ENCODE measurements around the gene KRT32. TPM values are rescaled to one million over a fixed set of nuclear protein-coding genes. Genes with fewer than 3 reads are reported as not detected.

KRT32 gene
- total and polyA plus RNA-seq, 2 donors = 2.2 to 2.5 TPM

GRCh38 chr17:41476866-41477815 lies 10.0 kb upstream of the KRT32 start:
- Histone ChIP-seq H3K9me3 (ENCODE audit: control insufficient read depth in 2 of 2, insufficient read depth in 1 of 2, low read length in 1 of 2) (no peaks in the 10 kb centered on the region), H3K27me3 (ENCODE audit: control insufficient read depth in 2 of 2, insufficient read depth in 1 of 2, low read length in 1 of 2) (peaks cover 0 to 2% of the 10 kb centered on the region in 2 donors), H3K4me3 (ENCODE audit: low read length in 2 of 2) (no peak overlapping the region), H3K27ac (ENCODE audit: low read depth in 1 of 2, low read length in 1 of 2) (no peak overlapping the region), H3K4me1 (ENCODE audit: control insufficient read depth in 2 of 2, insufficient read depth in 2 of 2, low read length in 2 of 2) (no peaks in the 10 kb centered on the region), H3K36me3 (ENCODE audit: control insufficient read depth in 2 of 2, insufficient read depth in 2 of 2, low read length in 1 of 2) (no peaks in the 10 kb centered on the region)
- no peak for DNase-seq (ENCODE audit: low read depth in 6 of 9, low spot score in 9 of 9)
- WGBS = 95% methylated on average over 22 of the region's 22 CpGs

GRCh38 chr17:41475421-41475820 lies 8.2 kb upstream of the KRT32 start:
- Histone ChIP-seq H3K36me3 (ENCODE audit: control insufficient read depth in 2 of 2, insufficient read depth in 2 of 2, low read length in 1 of 2) (no peaks in the 10 kb centered on the region), H3K4me1 (ENCODE audit: control insufficient read depth in 2 of 2, insufficient read depth in 2 of 2, low read length in 2 of 2) (no peaks in the 10 kb centered on the region), H3K27ac (ENCODE audit: low read depth in 1 of 2, low read length in 1 of 2) (no peak overlapping the region), H3K4me3 (ENCODE audit: low read length in 2 of 2) (no peak overlapping the region), H3K9me3 (ENCODE audit: control insufficient read depth in 2 of 2, insufficient read depth in 1 of 2, low read length in 1 of 2) (no peaks in the 10 kb centered on the region), H3K27me3 (ENCODE audit: control insufficient read depth in 2 of 2, insufficient read depth in 1 of 2, low read length in 1 of 2) (peaks cover 0 to 2% of the 10 kb centered on the region in 2 donors)
- over 99% methylated on average over 4 of the region's 4 CpGs for WGBS
- DNase-seq (ENCODE audit: low read depth in 6 of 9, low spot score in 9 of 9) = no peak

GRCh38 chr17:41474863-41475262 lies 7.7 kb upstream of the KRT32 start:
- 88% methylated on average over 8 of the region's 8 CpGs for WGBS
- no peaks in the 10 kb centered on the region for H3K9me3 ChIP-seq (ENCODE audit: control insufficient read depth in 2 of 2, insufficient read depth in 1 of 2, low read length in 1 of 2)
- H3K4me1 ChIP-seq (ENCODE audit: control insufficient read depth in 2 of 2, insufficient read depth in 2 of 2, low read length in 2 of 2) = no peaks in the 10 kb centered on the region
- no peak overlapping the region for H3K4me3 ChIP-seq (ENCODE audit: low read length in 2 of 2)
- H3K27me3 ChIP-seq (ENCODE audit: control insufficient read depth in 2 of 2, insufficient read depth in 1 of 2, low read length in 1 of 2) = peaks cover 0 to 2% of the 10 kb centered on the region in 2 donors
- no peak for DNase-seq (ENCODE audit: low read depth in 6 of 9, low spot score in 9 of 9)
- H3K36me3 ChIP-seq (ENCODE audit: control insufficient read depth in 2 of 2, insufficient read depth in 2 of 2, low read length in 1 of 2) = no peaks in the 10 kb centered on the region
- H3K27ac ChIP-seq (ENCODE audit: low read depth in 1 of 2, low read length in 1 of 2) = no peak overlapping the region

- Histone ChIP-seq H3K4me3 (ENCODE audit: low read length in 2 of 2) (no peak overlapping the region), H3K4me1 (ENCODE audit: control insufficient read depth in 2 of 2, insufficient read depth in 2 of 2, low read length in 2 of 2) (no peaks in the 10 kb centered on the region), H3K9me3 (ENCODE audit: control insufficient read depth in 2 of 2, insufficient read depth in 1 of 2, low read length in 1 of 2) (no peaks in the 10 kb centered on the region), H3K27ac (ENCODE audit: low read depth in 1 of 2, low read length in 1 of 2) (no peak overlapping the region), H3K27me3 (ENCODE audit: control insufficient read depth in 2 of 2, insufficient read depth in 1 of 2, low read length in 1 of 2) (no peaks in the 10 kb centered on the region), H3K36me3 (ENCODE audit: control insufficient read depth in 2 of 2, insufficient read depth in 2 of 2, low read length in 1 of 2) (no peaks in the 10 kb centered on the region)
- no peak for DNase-seq (ENCODE audit: low read depth in 6 of 9, low spot score in 9 of 9)
These were observed 1.2 kb upstream of the KRT32 start for GRCh38 chr17:41468346-41468745.

GRCh38 chr17:41467561-41467960 lies 375 bp upstream of the KRT32 start:
- no peaks in the 10 kb centered on the region for H3K9me3 ChIP-seq (ENCODE audit: control insufficient read depth in 2 of 2, insufficient read depth in 1 of 2, low read length in 1 of 2)
- WGBS = 83% methylated on average over 4 of the region's 4 CpGs
- no peak for DNase-seq (ENCODE audit: low read depth in 6 of 9, low spot score in 9 of 9)
- no peak overlapping the region for H3K27ac ChIP-seq (ENCODE audit: low read depth in 1 of 2, low read length in 1 of 2)
- H3K27me3 ChIP-seq (ENCODE audit: control insufficient read depth in 2 of 2, insufficient read depth in 1 of 2, low read length in 1 of 2) = no peaks in the 10 kb centered on the region
- no peak overlapping the region for H3K4me3 ChIP-seq (ENCODE audit: low read length in 2 of 2)
- H3K4me1 ChIP-seq (ENCODE audit: control insufficient read depth in 2 of 2, insufficient read depth in 2 of 2, low read length in 2 of 2) = no peaks in the 10 kb centered on the region
- no peaks in the 10 kb centered on the region for H3K36me3 ChIP-seq (ENCODE audit: control insufficient read depth in 2 of 2, insufficient read depth in 2 of 2, low read length in 1 of 2)

GRCh38 chr17:41464682-41465081 lies 2.5 kb downstream of the KRT32 start:
- no peak overlapping the region for H3K4me3 ChIP-seq (ENCODE audit: low read length in 2 of 2)
- H3K9me3 ChIP-seq (ENCODE audit: control insufficient read depth in 2 of 2, insufficient read depth in 1 of 2, low read length in 1 of 2) = no peaks in the 10 kb centered on the region
- peak overlapping the region in 1 of 2 donors; percentile 51 for H3K27ac ChIP-seq (ENCODE audit: low read depth in 1 of 2, low read length in 1 of 2)
- peak in 2 of 9 donors; percentile 1 to 28 for DNase-seq (ENCODE audit: low read depth in 6 of 9, low spot score in 9 of 9)
- no peaks in the 10 kb centered on the region for H3K27me3 ChIP-seq (ENCODE audit: control insufficient read depth in 2 of 2, insufficient read depth in 1 of 2, low read length in 1 of 2)
- WGBS = 85% methylated on average over 6 of the region's 6 CpGs
- no peaks in the 10 kb centered on the region for H3K4me1 ChIP-seq (ENCODE audit: control insufficient read depth in 2 of 2, insufficient read depth in 2 of 2, low read length in 2 of 2)
- H3K36me3 ChIP-seq (ENCODE audit: control insufficient read depth in 2 of 2, insufficient read depth in 2 of 2, low read length in 1 of 2) = no peaks in the 10 kb centered on the region

GRCh38 chr17:41464173-41464572 lies 3.0 kb downstream of the KRT32 start:
- no peak for DNase-seq (ENCODE audit: low read depth in 6 of 9, low spot score in 9 of 9)
- no peaks in the 10 kb centered on the region for H3K27me3 ChIP-seq (ENCODE audit: control insufficient read depth in 2 of 2, insufficient read depth in 1 of 2, low read length in 1 of 2)
- no peak overlapping the region for H3K4me3 ChIP-seq (ENCODE audit: low read length in 2 of 2)
- H3K4me1 ChIP-seq (ENCODE audit: control insufficient read depth in 2 of 2, insufficient read depth in 2 of 2, low read length in 2 of 2) = no peaks in the 10 kb centered on the region
- WGBS = 88% methylated on average over 11 of the region's 11 CpGs
- no peaks in the 10 kb centered on the region for H3K9me3 ChIP-seq (ENCODE audit: control insufficient read depth in 2 of 2, insufficient read depth in 1 of 2, low read length in 1 of 2)
- H3K27ac ChIP-seq (ENCODE audit: low read depth in 1 of 2, low read length in 1 of 2) = peak overlapping the region in 1 of 2 donors; percentile 51
- no peaks in the 10 kb centered on the region for H3K36me3 ChIP-seq (ENCODE audit: control insufficient read depth in 2 of 2, insufficient read depth in 2 of 2, low read length in 1 of 2)

GRCh38 chr17:41463746-41464145 lies 3.4 kb downstream of the KRT32 start:
- no peaks in the 10 kb centered on the region for H3K4me1 ChIP-seq (ENCODE audit: control insufficient read depth in 2 of 2, insufficient read depth in 2 of 2, low read length in 2 of 2)
- no peak overlapping the region for H3K4me3 ChIP-seq (ENCODE audit: low read length in 2 of 2)
- no peaks in the 10 kb centered on the region for H3K36me3 ChIP-seq (ENCODE audit: control insufficient read depth in 2 of 2, insufficient read depth in 2 of 2, low read length in 1 of 2)
- no peaks in the 10 kb centered on the region for H3K27me3 ChIP-seq (ENCODE audit: control insufficient read depth in 2 of 2, insufficient read depth in 1 of 2, low read length in 1 of 2)
- no peak overlapping the region for H3K27ac ChIP-seq (ENCODE audit: low read depth in 1 of 2, low read length in 1 of 2)
- WGBS = 96% methylated on average over 8 of the region's 8 CpGs
- no peaks in the 10 kb centered on the region for H3K9me3 ChIP-seq (ENCODE audit: control insufficient read depth in 2 of 2, insufficient read depth in 1 of 2, low read length in 1 of 2)
- DNase-seq (ENCODE audit: low read depth in 6 of 9, low spot score in 9 of 9) = no peak

- DNase-seq (ENCODE audit: low read depth in 6 of 9, low spot score in 9 of 9) = no peak
- H3K4me3 ChIP-seq (ENCODE audit: low read length in 2 of 2) = no peak overlapping the region
- no peaks in the 10 kb centered on the region for H3K36me3 ChIP-seq (ENCODE audit: control insufficient read depth in 2 of 2, insufficient read depth in 2 of 2, low read length in 1 of 2)
- H3K27me3 ChIP-seq (ENCODE audit: control insufficient read depth in 2 of 2, insufficient read depth in 1 of 2, low read length in 1 of 2) = no peaks in the 10 kb centered on the region
- H3K4me1 ChIP-seq (ENCODE audit: control insufficient read depth in 2 of 2, insufficient read depth in 2 of 2, low read length in 2 of 2) = no peaks in the 10 kb centered on the region
- H3K9me3 ChIP-seq (ENCODE audit: control insufficient read depth in 2 of 2, insufficient read depth in 1 of 2, low read length in 1 of 2) = no peaks in the 10 kb centered on the region
- WGBS = 87% methylated on average over 15 of the region's 15 CpGs
- H3K27ac ChIP-seq (ENCODE audit: low read depth in 1 of 2, low read length in 1 of 2) = no peak overlapping the region
These were observed 4.5 kb downstream of the KRT32 start for GRCh38 chr17:41462705-41463104.

Measured in thymus (tissue), 11 donors.